Measurements from ENCODE around the gene THRB.

- TF ChIP-seq CTCF (IDR thresholded peaks at IDR 0.05): no peak
- TF ChIP-seq POLR2A (IDR thresholded peaks at IDR 0.05): no peak
These were observed 86.5 kb downstream of the THRB start for GRCh38 chr3:24407980-24408680.
